GM21423 (cell line): ENCODE results near the gene C6orf89.

ENCODE experiments used
- ATAC-seq: cut with Tn5 transposase; IDR thresholded peaks from one replicate; pipeline ENCODE4 v1.9.1; 2021; ENCODE audit warnings: mild to moderate bottlenecking, moderate library complexity; ENCODE audit not compliant: unreplicated experiment

Gene C6orf89

GRCh38 chr6:36851626-36852025 lies 34.1 kb upstream of the C6orf89 start:
- ATAC-seq = no peak

DNA sequence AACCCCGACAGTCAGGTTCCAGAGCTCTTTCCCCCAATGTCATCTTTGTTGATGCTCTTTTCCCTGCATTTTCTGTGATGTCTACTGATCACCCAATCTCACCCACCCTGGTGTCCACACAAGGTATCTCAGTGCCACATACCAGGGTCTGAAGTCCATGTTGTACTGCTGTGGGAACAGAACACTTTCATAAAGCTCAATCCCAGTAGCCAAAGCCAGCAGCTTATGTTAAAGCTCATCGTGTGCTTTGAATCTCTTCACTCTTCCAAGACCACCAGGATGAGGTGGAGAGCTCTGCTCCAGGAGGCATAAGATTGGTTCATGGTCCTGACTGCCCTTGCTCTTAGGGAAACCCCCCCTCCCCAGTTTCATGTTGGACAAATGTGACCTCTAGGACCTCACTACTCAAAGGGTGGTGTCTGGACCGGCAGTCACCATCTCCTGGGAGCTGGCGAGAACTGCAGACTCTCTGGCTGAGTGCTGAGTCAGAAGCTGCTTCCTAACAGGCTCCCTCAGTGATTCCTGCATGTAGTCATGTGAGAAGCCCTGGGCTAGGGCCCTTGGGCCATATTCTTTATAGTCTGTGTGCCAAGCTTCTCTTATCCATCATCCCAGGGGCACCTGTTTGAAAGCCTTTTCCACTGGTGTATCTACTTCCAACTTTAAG lies 33.1 kb upstream of the C6orf89 start:
- ATAC-seq = no peak

DNA sequence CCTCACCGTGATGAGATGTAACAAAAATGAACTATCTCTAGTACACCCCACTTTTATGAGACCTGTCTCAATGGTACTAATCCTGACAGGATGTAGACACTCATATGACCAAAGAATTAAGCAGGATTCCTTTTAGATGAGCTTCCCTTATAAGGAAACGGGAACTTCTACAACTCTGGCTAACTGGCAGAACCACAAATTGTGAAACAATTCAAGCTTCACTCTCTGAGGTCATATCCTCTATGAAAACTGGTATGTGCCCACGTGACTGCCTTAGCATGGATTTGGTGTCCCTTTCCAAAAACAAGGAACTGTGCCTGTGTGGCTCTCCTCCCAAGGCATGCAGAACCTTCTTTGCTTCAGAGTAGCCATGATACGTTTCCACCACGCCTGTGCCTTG lies 32.4 kb upstream of the C6orf89 start:
- no peak for ATAC-seq

DNA sequence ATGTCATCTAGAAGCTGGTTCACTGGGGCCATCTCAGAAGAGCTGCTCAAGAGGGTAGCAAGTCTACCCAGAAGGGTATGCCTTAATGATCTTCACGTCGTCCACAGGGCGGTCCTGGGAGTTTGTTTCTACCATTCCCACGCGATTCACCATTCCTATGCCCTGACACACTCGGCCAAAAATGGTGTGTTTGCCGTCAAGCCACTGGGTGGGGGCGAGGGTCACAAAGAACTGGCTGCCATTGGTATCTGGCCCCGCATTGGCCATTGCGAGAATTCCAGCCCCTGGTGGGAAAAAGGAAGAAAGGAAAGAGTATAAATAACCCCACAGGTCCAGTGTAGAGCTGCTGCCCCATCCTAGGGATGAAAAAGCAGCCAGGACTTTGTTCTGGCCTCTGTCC lies 30.0 kb upstream of the C6orf89 start:
- ATAC-seq = no peak

- ATAC-seq = no peak
Measured at GRCh38 chr6:36856277-36856676, 29.5 kb upstream of the C6orf89 start.

- no peak for ATAC-seq
Measured at GRCh38 chr6:36857325-36857724, 28.4 kb upstream of the C6orf89 start.

GRCh38 chr6:36858407-36858981 lies 27.3 kb upstream of the C6orf89 start:
- ATAC-seq = no peak

DNA sequence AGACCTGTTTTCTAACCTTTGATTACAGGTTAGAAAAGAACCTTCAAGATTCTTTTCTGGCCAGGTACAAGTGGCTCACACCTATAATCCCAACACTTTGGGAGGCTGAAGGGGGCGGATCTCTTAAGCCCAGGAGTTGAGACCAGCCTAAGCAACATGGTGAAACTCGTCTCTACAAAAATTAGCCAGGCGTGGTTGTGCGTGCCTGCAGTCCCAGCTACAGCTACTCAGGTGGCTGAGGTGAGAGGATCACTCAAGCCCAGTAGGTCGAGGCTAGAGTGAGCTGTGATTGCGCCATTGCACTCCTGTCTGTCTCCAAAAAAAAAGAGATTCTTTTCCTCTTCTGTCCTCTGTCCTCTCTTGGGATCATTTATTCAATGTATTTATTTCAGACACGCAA lies 25.6 kb upstream of the C6orf89 start:
- no peak for ATAC-seq

DNA sequence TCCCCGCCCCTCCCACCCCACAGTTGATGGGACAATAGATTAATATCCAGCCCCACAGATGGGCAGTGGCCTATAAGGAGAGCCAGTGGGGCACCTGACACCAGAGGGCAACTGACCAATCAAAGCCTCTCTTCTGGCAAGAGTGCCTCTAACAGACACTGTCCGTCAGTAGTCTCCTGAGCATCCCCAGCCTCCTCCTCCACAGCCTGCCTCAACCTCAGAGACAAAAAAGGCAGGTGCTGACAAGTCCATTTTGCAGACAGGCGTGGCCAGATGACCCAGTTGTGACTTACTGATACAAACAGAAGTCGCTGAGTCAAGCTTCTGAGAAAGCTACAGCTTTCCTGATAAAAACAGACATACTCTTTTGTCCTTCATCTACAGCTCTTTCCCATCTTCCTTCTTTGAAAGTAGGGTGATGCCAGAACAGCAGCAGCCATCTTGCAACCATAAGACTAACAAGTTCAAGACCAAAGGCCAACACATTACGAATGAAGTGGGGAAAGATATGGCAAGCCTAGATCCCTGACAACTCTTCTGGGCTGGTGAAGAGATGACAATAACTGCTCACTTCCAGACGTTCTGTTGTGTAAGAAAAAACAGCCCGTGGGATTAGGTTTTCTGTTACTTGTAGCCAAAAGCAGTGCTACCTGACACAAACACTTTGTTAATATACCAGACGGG lies 23.4 kb upstream of the C6orf89 start:
- ATAC-seq = no peak

- no peak for ATAC-seq
Measured at GRCh38 chr6:36862848-36863382, 22.8 kb upstream of the C6orf89 start.

- ATAC-seq = no peak
Measured at GRCh38 chr6:36863670-36864540, 21.8 kb upstream of the C6orf89 start.

- no peak for ATAC-seq
Measured at GRCh38 chr6:36865835-36866234, 19.9 kb upstream of the C6orf89 start.

DNA sequence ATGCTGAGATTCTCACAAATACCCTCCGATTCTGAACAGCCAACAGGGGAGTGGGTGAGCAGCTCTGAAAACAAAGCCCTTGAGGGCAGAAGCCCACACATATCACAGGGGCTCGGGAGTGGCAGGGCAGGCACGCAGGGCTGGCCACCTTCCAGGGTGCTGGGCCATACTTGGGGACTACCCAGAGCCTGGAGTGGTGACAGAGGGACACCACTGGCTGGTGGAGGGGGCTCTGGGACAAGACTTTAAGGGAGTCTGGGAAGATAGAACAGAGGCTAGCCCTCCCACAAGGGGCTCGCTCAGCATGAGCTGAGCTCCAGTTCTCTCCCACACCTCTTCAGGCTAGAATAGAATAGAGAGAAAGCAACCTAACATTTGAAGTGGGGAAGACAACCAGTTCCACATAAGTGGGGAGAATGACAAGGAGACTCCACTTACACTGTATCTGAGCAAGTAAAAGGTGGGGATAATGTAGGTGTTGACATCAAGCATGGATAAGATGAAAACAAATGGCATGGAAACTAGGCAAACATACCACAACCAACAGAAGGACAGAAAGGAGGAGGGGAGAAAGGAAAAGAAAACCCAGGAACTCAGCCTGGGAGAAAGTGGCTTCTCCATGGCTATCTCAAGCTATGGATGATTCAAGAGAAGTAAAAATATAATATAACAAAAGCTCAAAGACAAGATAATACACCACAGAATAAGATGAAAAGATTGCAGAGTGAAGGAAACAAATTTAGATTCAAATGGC lies 18.1 kb upstream of the C6orf89 start:
- no peak for ATAC-seq

DNA sequence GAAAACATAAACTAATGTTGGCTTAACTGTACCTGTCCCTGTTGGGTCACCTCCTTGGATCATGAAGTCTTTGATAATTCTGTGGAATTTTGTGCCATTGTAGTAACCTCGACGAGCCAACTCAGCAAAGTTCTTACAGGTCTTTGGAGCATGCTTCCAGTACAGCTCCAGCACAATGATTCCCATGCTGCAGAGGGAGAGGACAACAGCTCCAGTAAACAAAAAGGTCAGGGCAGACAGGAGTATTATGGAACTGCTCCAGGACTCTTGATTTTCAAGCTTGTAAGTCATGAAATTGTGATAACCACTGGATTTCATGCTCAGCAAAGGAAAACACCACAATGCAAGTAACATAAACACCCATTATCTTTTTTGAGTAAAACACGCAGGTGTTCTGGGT lies 14.1 kb upstream of the C6orf89 start:
- no peak for ATAC-seq

DNA sequence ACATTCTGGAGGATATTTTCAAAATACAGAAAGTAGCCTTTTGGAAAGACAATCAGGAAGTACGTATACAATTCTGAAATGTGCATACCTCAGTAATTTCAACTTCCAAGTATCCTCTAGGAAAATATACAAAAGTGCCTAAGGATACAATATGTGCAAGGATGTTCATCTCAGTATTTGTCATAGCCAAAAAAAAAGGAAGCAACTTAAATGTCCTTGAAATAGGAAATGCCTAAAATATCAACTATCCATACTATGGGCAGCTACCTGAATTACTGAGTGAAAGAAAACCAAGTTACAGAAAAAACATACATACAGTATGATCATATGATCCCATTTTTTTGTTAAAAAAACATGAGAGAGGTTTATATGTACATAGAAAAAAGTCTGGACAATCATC lies 12.6 kb upstream of the C6orf89 start:
- ATAC-seq = no peak

- ATAC-seq = no peak
Measured at GRCh38 chr6:36873612-36874442, 11.9 kb upstream of the C6orf89 start.

- ATAC-seq = peak; percentile 77
Measured at GRCh38 chr6:36874443-36875249, 11.1 kb upstream of the C6orf89 start, which contains the start of gene PPIL1. Gene PPIL1 (minus strand): TSS chr6:36874803. CDS start chr6:36874772, 31 bp downstream.

- no peak for ATAC-seq
Measured at GRCh38 chr6:36875250-36875633, 10.5 kb upstream of the C6orf89 start.

GRCh38 chr6:36884610-36885009 lies 1.1 kb upstream of the C6orf89 start:
- ATAC-seq = no peak
